ENCODE measurements around the gene ATXN7L1. TPM values are rescaled to one million over a fixed set of nuclear protein-coding genes. Genes with fewer than 3 reads are reported as not detected.

ATXN7L1 gene
- total and polyA plus RNA-seq, 8 donors: 2.3 to 9.3 (median 5.0) TPM

DNA sequence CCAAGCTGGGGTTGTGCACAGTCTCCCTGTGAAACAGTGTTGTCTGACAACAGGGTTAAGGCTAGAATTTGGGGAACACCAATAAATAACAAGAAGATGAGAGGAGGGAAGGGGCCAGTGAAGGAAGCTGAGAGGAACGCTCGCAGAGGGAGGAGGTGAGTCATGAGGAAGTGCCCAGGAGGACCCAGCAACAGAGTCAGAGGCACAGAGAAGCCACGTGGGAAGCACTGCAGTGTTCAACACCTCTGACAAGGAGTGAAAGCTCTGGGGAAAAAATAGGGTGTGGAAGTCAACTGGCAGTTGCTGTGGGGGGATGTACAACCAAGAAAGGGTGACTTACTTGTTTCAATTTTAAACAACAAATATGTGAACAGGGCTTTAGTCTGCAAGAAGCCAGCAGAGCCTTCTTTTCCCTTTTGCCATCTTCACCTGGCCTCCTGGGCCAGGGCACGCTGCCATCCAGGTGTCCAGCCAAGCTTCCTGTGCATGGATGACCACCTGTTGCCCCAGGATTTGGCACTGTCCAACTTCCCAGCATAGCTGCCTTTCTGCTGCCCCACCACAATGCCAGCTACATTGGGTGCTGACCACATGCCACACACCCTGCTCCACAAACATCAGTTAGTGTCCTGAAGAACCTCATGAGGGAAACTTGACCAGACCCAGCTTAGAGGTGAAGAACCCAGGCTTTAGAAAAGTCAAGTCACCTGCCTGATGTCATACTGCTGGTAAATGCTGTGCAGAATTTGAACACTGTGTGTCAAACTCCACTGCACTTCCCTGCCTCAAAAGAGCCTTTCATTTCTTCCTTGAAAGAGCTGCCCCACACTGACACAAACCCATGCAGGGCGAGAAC lies 69.6 kb downstream of the ATXN7L1 start:
- Histone ChIP-seq H3K9me3 (no peaks in the 10 kb centered on the region), H3K27ac (no peak overlapping the region), H3K27me3 (no peaks in the 10 kb centered on the region), H3K4me1 (no peaks in the 10 kb centered on the region), H3K4me3 (no peak overlapping the region), H3K36me3 (no peaks in the 10 kb centered on the region)
- peak in 3 of 4 donors; percentile 54 to 74 (median 58) for ATAC-seq
- DNase-seq: no peak
- intact Hi-C loops (cut with DNase I): no loop called here
- FAIRE-seq: no peak
- WGBS, 2 donors: 82 to 91% methylated on average over 5 of the region's 5 CpGs
- no peak for TF ChIP-seq CTCF (IDR thresholded peaks at IDR 0.05)

DNA sequence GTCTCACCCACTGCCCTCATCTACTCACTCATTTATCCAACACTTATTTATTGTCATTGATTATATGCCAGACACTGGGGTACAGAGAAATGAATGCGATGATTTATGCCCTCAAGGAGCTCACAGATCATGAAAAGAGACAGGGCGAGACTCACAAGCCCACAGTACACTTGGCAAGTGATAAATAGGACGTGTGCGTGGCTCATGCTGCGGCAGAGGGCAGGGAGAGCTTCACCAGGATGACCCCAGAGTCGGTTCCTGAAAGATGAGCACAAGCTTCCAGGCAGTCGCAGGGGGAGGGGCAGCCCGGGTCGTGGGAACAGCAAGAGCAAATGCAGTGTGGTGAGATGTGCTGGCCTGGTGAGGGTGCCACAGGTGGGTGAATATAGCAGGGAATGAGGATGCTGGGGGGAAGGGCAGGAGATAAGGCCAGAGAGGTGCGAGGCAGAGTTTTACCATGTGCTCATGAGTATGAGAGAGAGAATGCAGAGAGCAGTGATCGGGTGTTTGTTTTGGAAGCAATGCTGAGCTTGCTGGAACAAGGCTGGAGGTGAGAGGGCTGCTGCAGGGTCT lies 70.9 kb downstream of the ATXN7L1 start:
- intact Hi-C loops (cut with DNase I): no loop called here
- WGBS, 2 donors: 65 to 66% methylated on average over 11 of the region's 11 CpGs
- TF ChIP-seq CTCF (IDR thresholded peaks at IDR 0.05): no peak
- H3K27ac ChIP-seq: no peak overlapping the region
- peak in 1 of 4 donors; percentile 19 for ATAC-seq
- no peak for DNase-seq
- no peak overlapping the region for H3K4me3 ChIP-seq
- H3K36me3 ChIP-seq: no peaks in the 10 kb centered on the region
- H3K9me3 ChIP-seq: no peaks in the 10 kb centered on the region
- no peaks in the 10 kb centered on the region for H3K4me1 ChIP-seq
- no peak for FAIRE-seq
- H3K27me3 ChIP-seq: no peaks in the 10 kb centered on the region

- FAIRE-seq (no peak), ATAC-seq (no peak), DNase-seq (no peak)
- Histone ChIP-seq H3K4me3 (no peak overlapping the region), H3K36me3 (no peaks in the 10 kb centered on the region), H3K27me3 (no peaks in the 10 kb centered on the region), H3K4me1 (no peaks in the 10 kb centered on the region), H3K9me3 (no peaks in the 10 kb centered on the region), H3K27ac (no peak overlapping the region)
- WGBS, 2 donors: 92 to 95% methylated on average over 2 of the region's 2 CpGs
- intact Hi-C loops (cut with DNase I): no loop called here
- TF ChIP-seq CTCF (IDR thresholded peaks at IDR 0.05): no peak
These were observed 73.0 kb downstream of the ATXN7L1 start for GRCh38 chr7:105803429-105803736.

DNA sequence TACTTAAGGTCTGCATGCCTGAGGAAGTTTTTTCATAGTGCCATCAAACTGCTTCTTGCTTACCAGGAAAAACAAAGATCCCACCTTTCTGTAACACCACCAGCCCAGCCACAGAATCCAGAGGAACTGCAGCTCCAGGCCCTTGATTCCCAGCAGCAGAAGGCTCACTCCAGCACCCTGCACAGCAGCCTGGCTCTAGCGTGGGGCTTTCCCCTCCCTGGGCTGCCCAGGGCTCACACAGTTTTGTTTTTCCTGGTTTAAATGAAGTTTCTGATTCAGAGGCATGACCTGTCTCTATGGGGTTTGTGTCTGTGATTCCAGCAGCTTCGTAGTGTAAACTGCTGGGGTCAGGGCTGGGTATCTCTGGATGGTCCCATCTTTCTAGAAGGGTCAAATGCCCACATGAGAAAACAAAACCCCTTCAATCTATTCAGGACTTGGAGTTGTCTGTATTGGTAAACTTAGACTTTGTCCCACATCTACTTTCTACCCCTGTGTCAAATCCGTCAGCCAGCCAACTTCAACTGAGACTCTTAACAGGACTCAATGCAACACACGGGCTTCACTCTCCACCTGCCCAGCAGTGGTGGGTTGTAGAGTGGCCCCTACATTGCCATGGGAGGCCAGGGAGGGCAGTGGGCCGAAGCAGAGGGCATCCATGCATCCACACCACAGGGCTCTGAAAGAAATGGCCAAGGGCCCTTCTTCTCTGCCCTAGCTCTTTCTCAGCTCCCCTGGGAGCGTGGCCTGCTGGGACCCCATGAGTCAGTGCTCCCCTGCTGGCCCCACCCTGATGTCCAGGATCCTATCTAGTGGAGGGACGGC lies 73.6 kb downstream of the ATXN7L1 start:
- intact Hi-C loops (cut with DNase I): no loop called here
- Histone ChIP-seq H3K4me3 (no peak overlapping the region), H3K9me3 (no peaks in the 10 kb centered on the region), H3K36me3 (no peaks in the 10 kb centered on the region), H3K4me1 (no peaks in the 10 kb centered on the region), H3K27ac (no peak overlapping the region), H3K27me3 (no peaks in the 10 kb centered on the region)
- TF ChIP-seq CTCF (IDR thresholded peaks at IDR 0.05): no peak
- whole genome bisulfite sequencing, 2 donors: 90% methylated on average over 7 of the region's 7 CpGs
- DNase-seq: no peak
- FAIRE-seq: no peak
- peak in 2 of 4 donors; percentile 26 to 65 for ATAC-seq
